Mesendoderm (in vitro differentiated cells): ENCODE measurements around the gene SPOPL.

Source experiments
- DNase-seq: peaks from one replicate; pipeline ENCODE4 v3.0.0; 2013
- H2AK5ac ChIP-seq: 2 replicates; pipeline ENCODE4 v1.6.1; 2013; ENCODE audit warnings: low read length, inconsistent platforms
- H2BK120ac ChIP-seq: 2 replicates; pipeline ENCODE4 v1.6.1; 2013; ENCODE audit warnings: low read depth, mild to moderate bottlenecking, low read length, moderate library complexity, mixed read lengths
- H2BK15ac ChIP-seq: replicated peaks from 2 replicates; pipeline ENCODE4 v1.6.1; 2013; ENCODE audit warnings: low read depth, mild to moderate bottlenecking, moderate library complexity
- H2BK5ac ChIP-seq: 2 replicates; pipeline ENCODE4 v1.6.1; 2013; ENCODE audit warnings: low read length, inconsistent platforms
- H3K18ac ChIP-seq: 2 replicates; pipeline ENCODE4 v1.6.1; 2013; ENCODE audit warnings: mild to moderate bottlenecking, low read length, mixed read lengths
- H3K23ac ChIP-seq: one replicate; pipeline ENCODE4 v1.6.1; 2013; ENCODE audit warnings: low read length
- H3K27ac ChIP-seq: 2 replicates; pipeline ENCODE4 v1.5.1; 2013; ENCODE audit warnings: low read depth, mild to moderate bottlenecking, inconsistent platforms, low read length, moderate library complexity
- H3K27me3 ChIP-seq: 2 replicates; pipeline ENCODE4 v1.6.1; 2013; ENCODE audit warnings: low read length, control low read depth, mild to moderate bottlenecking, inconsistent platforms; ENCODE audit not compliant: insufficient read depth, poor library complexity
- H3K36me3 ChIP-seq: 2 replicates; pipeline ENCODE4 v1.6.1; 2013; ENCODE audit warnings: low read length, inconsistent platforms; ENCODE audit not compliant: control insufficient read depth, insufficient read depth
- H3K4ac ChIP-seq: one replicate; pipeline ENCODE4 v1.6.1; 2013; ENCODE audit warnings: low read depth, mild to moderate bottlenecking, low read length, moderate library complexity
- H3K4me1 ChIP-seq: 2 replicates; pipeline ENCODE4 v1.6.1; 2013; ENCODE audit warnings: low read depth, low read length, inconsistent platforms; ENCODE audit not compliant: control insufficient read depth
- H3K4me2 ChIP-seq: 2 replicates; pipeline ENCODE4 v1.6.1; 2013; ENCODE audit warnings: low read length
- H3K4me3 ChIP-seq: 2 replicates; pipeline ENCODE4 v1.5.1; 2013; ENCODE audit warnings: mild to moderate bottlenecking, low read length
- H3K56ac ChIP-seq: one replicate; pipeline ENCODE4 v1.6.1; 2013; ENCODE audit warnings: low read length
- H3K79me1 ChIP-seq: 2 replicates; pipeline ENCODE4 v1.6.1; 2013; ENCODE audit warnings: low read length, inconsistent platforms
- H3K79me2 ChIP-seq: 2 replicates; pipeline ENCODE4 v1.6.1; 2013; ENCODE audit warnings: mild to moderate bottlenecking, low read length; ENCODE audit not compliant: control insufficient read depth, insufficient read depth
- H3K9ac ChIP-seq: 2 replicates; pipeline ENCODE4 v1.6.1; 2013; ENCODE audit warnings: low read length, inconsistent platforms
- H4K5ac ChIP-seq: one replicate; pipeline ENCODE4 v1.6.1; 2013; ENCODE audit warnings: low read length
- H4K8ac ChIP-seq: one replicate; pipeline ENCODE4 v1.6.1; 2013; ENCODE audit warnings: low read depth, mild to moderate bottlenecking, control low read depth, low read length, moderate library complexity
- WGBS: extraction: QIAGEN DNeasy Blood & Tissue Kit; methylation state at CpG from one replicate; pipeline ENCODE4 v1.1.7; 2013; ENCODE audit warnings: low lambda C conversion rate, missing lambda C conversion rate; ENCODE audit not compliant: insufficient coverage; ENCODE audit errors: extremely low coverage; 5-methylcytosine and 5-hydroxymethylcytosine counted together

The SPOPL gene

DNA sequence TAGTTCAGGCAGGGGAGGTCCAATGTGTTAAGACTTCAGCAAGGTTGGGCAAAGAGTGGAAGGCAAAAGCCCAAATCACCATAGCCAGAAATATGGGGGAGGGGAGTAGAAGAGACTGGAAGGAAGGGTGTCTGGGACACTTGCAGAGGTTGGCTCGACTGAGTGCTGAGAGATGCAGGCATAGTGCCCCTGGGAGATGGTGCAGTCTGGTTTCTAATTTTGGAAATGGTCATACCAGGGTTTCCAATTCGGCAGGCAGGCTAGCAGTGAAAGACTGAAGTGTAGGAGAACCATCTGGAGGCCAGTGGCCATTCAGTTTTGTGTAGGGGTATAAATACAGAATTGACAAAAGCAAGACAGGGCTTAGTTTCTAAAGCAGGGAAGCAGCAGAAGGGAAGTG lies 6.2 kb upstream of the SPOPL start:
- H2BK5ac ChIP-seq, result no peak overlapping the region
- no peak overlapping the region for H2BK120ac ChIP-seq
- H3K4ac ChIP-seq, result no peak overlapping the region
- no peak overlapping the region for H2AK5ac ChIP-seq
- H3K4me2 ChIP-seq, result no peak overlapping the region
- H3K4me1 ChIP-seq, result peaks cover 13% of the 10 kb centered on the region
- H3K79me1 ChIP-seq, result no peaks in the 10 kb centered on the region
- no peak overlapping the region for H3K23ac ChIP-seq
- no peak overlapping the region for H3K27ac ChIP-seq
- H4K8ac ChIP-seq, result no peak overlapping the region
- no peaks in the 10 kb centered on the region for H3K36me3 ChIP-seq
- no peak for DNase-seq
- H3K9ac ChIP-seq, result no peak overlapping the region
- no peaks in the 10 kb centered on the region for H3K79me2 ChIP-seq
- H4K5ac ChIP-seq, result no peak overlapping the region
- no peak overlapping the region for H3K56ac ChIP-seq
- no peak overlapping the region for H3K18ac ChIP-seq
- WGBS, result no CpG with 5 or more reads among the region's 2 CpGs
- H3K27me3 ChIP-seq, result no peaks in the 10 kb centered on the region
- H2BK15ac ChIP-seq, result no peak overlapping the region
- H3K4me3 ChIP-seq, result no peak overlapping the region

DNA sequence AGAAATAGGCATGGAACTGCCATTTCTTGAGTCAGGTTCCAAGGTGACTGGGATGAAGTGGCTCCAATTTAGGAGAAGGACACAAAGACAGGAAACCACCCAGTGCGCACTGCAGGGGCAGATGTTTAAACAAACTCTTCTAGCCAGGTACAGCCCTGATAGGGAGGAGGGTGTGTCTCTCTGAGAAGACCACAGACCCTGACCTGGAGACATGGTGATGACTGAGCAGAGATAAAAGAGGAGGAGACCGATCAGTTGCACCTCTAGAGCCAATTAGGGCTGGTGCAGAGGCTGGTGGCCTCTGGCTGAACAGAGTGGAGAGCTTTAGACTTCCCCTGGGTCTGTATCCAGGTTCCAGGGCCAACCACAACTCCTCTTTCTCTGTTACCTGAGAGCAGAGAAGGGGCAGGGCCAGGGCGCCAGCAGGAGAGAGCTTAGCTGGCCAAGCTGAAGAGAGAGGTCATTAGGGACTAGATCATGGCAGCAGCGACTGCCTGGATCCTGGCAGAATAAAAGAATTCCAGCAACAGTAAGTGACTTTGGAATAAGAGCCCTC lies 5.4 kb upstream of the SPOPL start:
- Histone ChIP-seq H3K56ac (no peak overlapping the region), H3K18ac (no peak overlapping the region), H3K79me2 (no peaks in the 10 kb centered on the region), H3K36me3 (no peaks in the 10 kb centered on the region), H4K5ac (no peak overlapping the region), H3K23ac (no peak overlapping the region), H3K27me3 (no peaks in the 10 kb centered on the region), H3K27ac (no peak overlapping the region), H3K4me1 (peaks cover 13% of the 10 kb centered on the region), H2BK15ac (no peak overlapping the region), H2BK120ac (no peak overlapping the region), H3K4me2 (no peak overlapping the region), H4K8ac (no peak overlapping the region), H2AK5ac (no peak overlapping the region), H3K9ac (no peak overlapping the region), H2BK5ac (no peak overlapping the region), H3K4ac (no peak overlapping the region), H3K79me1 (no peaks in the 10 kb centered on the region), H3K4me3 (no peak overlapping the region)
- no peak for DNase-seq
- no CpG with 5 or more reads among the region's 4 CpGs for WGBS

DNA sequence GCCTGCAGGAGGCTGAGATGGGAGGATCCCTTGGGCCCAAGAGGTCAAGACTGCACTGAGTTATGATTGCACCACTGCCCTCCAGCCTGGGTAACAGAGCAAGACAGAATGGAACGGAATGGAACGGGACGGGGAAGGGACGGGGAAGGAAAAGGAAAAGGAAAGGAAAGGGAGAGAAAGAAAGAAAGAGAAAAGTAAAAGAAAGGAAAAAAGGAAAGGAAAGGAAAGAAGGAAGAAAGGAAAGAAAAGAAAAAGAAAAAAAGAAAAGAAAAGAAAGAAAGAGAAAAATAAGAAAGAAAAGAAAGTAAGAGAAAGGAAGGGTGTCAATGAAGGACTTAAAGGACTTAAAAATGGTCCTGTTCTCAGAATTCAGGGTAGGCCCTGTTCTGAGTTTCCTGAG lies 4.3 kb upstream of the SPOPL start:
- H3K36me3 ChIP-seq, result no peaks in the 10 kb centered on the region
- H3K56ac ChIP-seq, result no peak overlapping the region
- H3K4ac ChIP-seq, result no peak overlapping the region
- no peak for DNase-seq
- H3K23ac ChIP-seq, result no peak overlapping the region
- 100% methylated on average over 2 of the region's 4 CpGs for WGBS
- no peak overlapping the region for H2BK15ac ChIP-seq
- no peak overlapping the region for H2BK5ac ChIP-seq
- no peak overlapping the region for H2AK5ac ChIP-seq
- no peak overlapping the region for H3K9ac ChIP-seq
- H3K79me1 ChIP-seq, result no peaks in the 10 kb centered on the region
- no peak overlapping the region for H2BK120ac ChIP-seq
- H3K18ac ChIP-seq, result no peak overlapping the region
- H3K4me1 ChIP-seq, result peaks cover 13% of the 10 kb centered on the region
- no peak overlapping the region for H4K5ac ChIP-seq
- H3K27me3 ChIP-seq, result no peaks in the 10 kb centered on the region
- H4K8ac ChIP-seq, result no peak overlapping the region
- no peak overlapping the region for H3K4me2 ChIP-seq
- no peak overlapping the region for H3K4me3 ChIP-seq
- H3K79me2 ChIP-seq, result peaks cover 1% of the 10 kb centered on the region
- no peak overlapping the region for H3K27ac ChIP-seq

DNA sequence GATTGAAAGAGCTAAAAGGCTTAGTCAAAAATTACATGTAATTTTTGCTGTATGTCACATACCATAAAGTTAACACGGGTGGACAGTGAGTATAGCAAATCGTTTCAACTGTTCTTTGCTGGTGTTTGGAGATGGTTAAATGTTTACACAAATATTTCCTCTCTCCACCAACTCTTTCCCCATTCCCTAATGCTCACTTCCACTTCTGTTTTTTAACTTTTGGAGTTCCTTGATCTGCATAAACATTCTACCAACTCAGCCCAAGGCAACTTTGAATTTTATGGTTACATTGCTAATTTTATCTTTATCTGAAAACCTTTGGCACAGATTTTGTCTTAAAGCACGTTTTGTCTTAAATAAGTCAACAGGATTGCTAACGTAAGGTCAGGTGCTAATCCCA lies 1.9 kb upstream of the SPOPL start:
- H4K8ac ChIP-seq, result no peak overlapping the region
- no peak overlapping the region for H2BK120ac ChIP-seq
- no peak overlapping the region for H3K9ac ChIP-seq
- no peak overlapping the region for H2AK5ac ChIP-seq
- no peak for DNase-seq
- peaks cover 3% of the 10 kb centered on the region for H3K4me1 ChIP-seq
- no peaks in the 10 kb centered on the region for H3K79me1 ChIP-seq
- no peak overlapping the region for H3K4me3 ChIP-seq
- no peak overlapping the region for H4K5ac ChIP-seq
- no peak overlapping the region for H3K4ac ChIP-seq
- no CpG with 5 or more reads among the region's 4 CpGs for WGBS
- H3K56ac ChIP-seq, result no peak overlapping the region
- no peaks in the 10 kb centered on the region for H3K27me3 ChIP-seq
- no peak overlapping the region for H3K27ac ChIP-seq
- no peak overlapping the region for H3K18ac ChIP-seq
- no peak overlapping the region for H2BK5ac ChIP-seq
- no peak overlapping the region for H2BK15ac ChIP-seq
- H3K79me2 ChIP-seq, result peaks cover 19% of the 10 kb centered on the region
- H3K4me2 ChIP-seq, result no peak overlapping the region
- no peak overlapping the region for H3K23ac ChIP-seq
- no peaks in the 10 kb centered on the region for H3K36me3 ChIP-seq

DNA sequence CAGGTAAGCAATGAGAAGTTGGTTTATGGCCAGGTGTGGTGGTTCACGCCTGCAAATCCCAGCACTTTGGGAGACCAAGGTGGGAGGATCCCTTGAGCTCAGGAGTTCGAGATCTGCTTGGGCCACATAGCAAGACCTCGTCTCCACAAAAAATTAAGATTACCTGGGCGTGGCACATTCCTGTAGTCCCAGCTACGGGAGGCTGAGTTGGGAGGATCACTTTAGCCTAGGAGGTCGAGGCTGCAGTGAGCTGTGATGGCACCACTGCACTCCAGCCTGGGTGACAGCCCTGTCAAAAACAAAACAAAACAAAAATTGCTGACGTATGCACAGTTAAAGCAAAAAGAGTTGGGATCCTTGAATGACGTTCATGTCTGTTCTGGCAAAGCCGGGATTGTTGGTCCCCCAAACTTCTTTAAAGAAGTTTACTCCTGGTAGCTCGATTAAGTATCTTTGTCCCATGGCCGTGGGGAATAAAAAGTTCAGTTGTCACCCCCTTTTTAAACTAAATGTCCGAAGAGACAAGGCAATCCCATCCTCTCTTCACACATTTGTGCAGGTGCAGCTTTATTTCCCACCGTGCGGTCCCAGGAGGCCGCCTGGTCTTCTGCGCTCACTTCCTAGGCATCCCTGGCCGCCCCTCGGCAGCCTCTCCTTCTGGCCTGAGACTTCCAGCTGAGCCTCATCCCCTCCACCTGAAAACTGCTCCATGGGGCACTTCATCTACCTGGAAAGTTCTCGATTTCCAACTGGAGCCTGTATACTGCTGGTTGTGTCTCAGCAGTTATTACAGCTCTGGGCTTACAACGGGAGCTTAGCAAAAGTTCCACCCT lies 762 bp upstream of the SPOPL start:
- Histone ChIP-seq H3K36me3 (no peaks in the 10 kb centered on the region), H3K9ac (peak overlapping the region; percentile 89), H3K79me2 (peaks cover 23% of the 10 kb centered on the region), H3K4me2 (peak overlapping the region; percentile 77), H3K79me1 (peaks cover 1% of the 10 kb centered on the region), H4K5ac (no peak overlapping the region), H2BK15ac (no peak overlapping the region), H2BK120ac (peak overlapping the region; percentile 56), H2AK5ac (peak overlapping the region; percentile 39), H3K4me3 (peak overlapping the region; percentile 56), H3K56ac (peak overlapping the region; percentile 95), H3K18ac (peak overlapping the region; percentile 89), H2BK5ac (peak overlapping the region; percentile 54), H3K23ac (no peak overlapping the region), H3K4ac (peak overlapping the region; percentile 63), H4K8ac (no peak overlapping the region), H3K27ac (peak overlapping the region; percentile 96), H3K27me3 (no peaks in the 10 kb centered on the region), H3K4me1 (peaks cover 1% of the 10 kb centered on the region)
- WGBS, result no CpG with 5 or more reads among the region's 20 CpGs
- no peak for DNase-seq
